Urinary bladder (tissue), 4 donors: Measurements from ENCODE around the gene ALK. TPM values are rescaled to one million over a fixed set of nuclear protein-coding genes. Genes with fewer than 3 reads are reported as not detected.

Experiments used
- DNase-seq: peaks from one replicate; pipeline ENCODE4 v3.0.0-alpha.2; 2015; ENCODE audit errors: extremely low spot score
- H3K27ac ChIP-seq: one replicate; pipeline ENCODE4 v1.5.1; 2013; ENCODE audit warnings: low read depth, mild to moderate bottlenecking, moderate library complexity
- H3K36me3 ChIP-seq: one replicate; pipeline ENCODE4 v1.6.1; 2013; ENCODE audit warnings: mild to moderate bottlenecking, moderate library complexity; ENCODE audit not compliant: insufficient read depth
- H3K4me1 ChIP-seq: one replicate; pipeline ENCODE4 v1.6.1; 2013; ENCODE audit warnings: mild to moderate bottlenecking, moderate library complexity; ENCODE audit not compliant: insufficient read depth
- H3K4me3 ChIP-seq: one replicate; pipeline ENCODE4 v1.5.1; 2013; ENCODE audit warnings: low read depth, low read length
- WGBS: extraction: QIAGEN DNeasy Blood & Tissue Kit; methylation state at CpG from one replicate; pipeline ENCODE4 v1.1.7; 2013; 5-methylcytosine and 5-hydroxymethylcytosine counted together
- polyA plus RNA-seq: library from polyadenylated mRNA; stranded (reverse); fragments of 200-250 nt; gene quantifications from one replicate; pipeline ENCODE4 v1.2.3, GENCODE V29; 2013
- total RNA-seq: library from RNA; depleted of rRNA; stranded (reverse); fragments of >200 nt; gene quantifications from one replicate; pipeline ENCODE4 v1.2.3, GENCODE V29; 2014
- donor health status: healthy with polysubstance abuse.
- donor health status: healthy.

The ALK gene
- total and polyA plus RNA-seq, 2 donors = 0.29 to 1.0 TPM

DNA sequence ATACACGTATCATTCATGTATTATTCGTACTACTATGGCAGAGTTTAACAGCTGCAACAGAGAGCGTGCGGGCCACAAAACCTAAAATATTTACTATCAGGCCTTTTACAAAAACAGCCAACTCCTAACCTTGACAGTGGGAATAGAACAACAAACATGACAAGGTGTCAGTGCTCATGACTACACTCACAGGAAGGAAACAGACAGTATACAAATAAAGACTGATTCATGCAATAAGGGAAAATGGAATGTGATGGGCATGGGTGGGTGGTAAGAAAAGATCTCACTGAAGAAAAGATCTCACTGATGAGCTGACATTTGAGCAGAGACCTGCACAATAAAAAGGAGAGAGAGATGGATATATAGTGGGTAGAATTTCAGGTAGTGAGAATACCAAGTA lies 347.8 kb downstream of the ALK start:
- no peak for DNase-seq
- H3K27ac ChIP-seq = no peak overlapping the region
- no peaks in the 10 kb centered on the region for H3K36me3 ChIP-seq
- WGBS = 91% methylated on average over 4 of the region's 4 CpGs
- no peaks in the 10 kb centered on the region for H3K4me1 ChIP-seq
- H3K4me3 ChIP-seq = no peak overlapping the region

DNA sequence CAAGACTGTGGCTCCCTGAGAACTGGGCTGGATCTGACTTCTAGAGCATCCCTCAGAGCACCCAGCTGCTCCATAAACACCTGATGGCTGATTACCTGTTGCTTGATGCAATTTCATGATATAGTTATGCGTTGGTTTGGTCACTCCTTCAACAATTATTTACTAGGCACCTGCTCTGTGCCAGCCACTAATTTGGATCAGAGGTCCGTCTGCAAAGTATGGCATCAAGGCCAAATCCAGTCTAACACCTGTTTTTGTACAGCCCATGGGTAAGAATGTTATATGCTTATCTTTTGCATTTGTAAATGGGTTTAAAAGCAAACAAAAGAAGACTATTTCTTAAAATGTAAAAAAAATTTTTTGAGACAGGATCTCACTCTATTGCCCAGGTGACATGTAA lies 348.2 kb downstream of the ALK start:
- WGBS = 91% methylated on average over 2 of the region's 2 CpGs
- H3K4me3 ChIP-seq = no peak overlapping the region
- no peaks in the 10 kb centered on the region for H3K36me3 ChIP-seq
- no peak overlapping the region for H3K27ac ChIP-seq
- no peaks in the 10 kb centered on the region for H3K4me1 ChIP-seq
- DNase-seq = no peak

DNA sequence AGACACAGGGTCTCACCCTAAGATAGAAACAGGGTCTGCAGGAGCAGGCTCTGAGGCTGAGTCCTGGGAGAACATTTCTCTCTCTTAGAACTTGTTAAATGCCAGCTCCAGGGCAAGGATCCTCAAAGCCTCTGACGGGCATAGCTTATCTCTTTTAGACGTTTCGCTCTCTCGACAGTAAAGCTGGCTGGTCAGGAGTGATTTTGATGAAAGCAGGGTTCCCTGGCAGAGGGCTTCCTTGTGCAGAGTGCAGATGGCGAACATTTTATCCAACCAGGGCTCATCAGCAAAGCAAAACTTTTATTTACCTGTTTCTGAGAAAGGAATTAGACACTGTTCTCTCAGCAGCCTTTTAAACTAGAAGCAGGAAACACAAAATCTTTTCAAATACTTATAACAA lies 350.8 kb downstream of the ALK start:
- 44% methylated on average over 5 of the region's 5 CpGs for WGBS
- Histone ChIP-seq H3K36me3 (no peaks in the 10 kb centered on the region), H3K4me1 (no peaks in the 10 kb centered on the region), H3K4me3 (no peak overlapping the region), H3K27ac (no peak overlapping the region)
- no peak for DNase-seq

DNA sequence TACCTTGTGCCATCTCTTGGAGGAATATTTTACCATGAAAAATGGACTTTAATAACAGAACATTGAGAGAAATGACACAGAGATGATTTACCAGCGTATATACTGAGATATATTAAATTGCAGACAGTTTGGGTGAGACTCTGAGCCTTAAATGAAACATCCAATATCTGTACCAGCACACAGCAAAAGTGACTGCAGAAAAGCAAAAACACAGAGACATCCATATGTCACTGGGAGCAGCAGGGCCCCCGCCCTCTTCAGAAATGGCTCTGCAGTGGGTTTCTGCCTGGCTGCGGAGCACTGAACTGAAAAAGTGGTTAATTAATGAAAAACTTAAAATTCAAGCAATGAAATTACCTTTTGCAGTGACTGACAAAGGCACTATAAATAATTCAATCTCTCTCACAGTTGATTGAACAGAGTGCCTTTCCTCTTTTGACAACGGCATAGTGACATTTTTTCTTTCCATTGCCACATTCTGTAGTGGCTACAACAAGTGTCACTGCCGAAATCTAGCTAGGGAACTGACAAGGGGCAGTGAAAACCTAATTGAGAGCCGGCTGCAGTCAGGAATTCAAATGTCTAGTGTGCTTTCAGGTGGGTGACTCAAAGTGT lies 353.4 kb downstream of the ALK start:
- H3K27ac ChIP-seq = no peak overlapping the region
- H3K4me1 ChIP-seq = no peaks in the 10 kb centered on the region
- no peak overlapping the region for H3K4me3 ChIP-seq
- 90% methylated on average over 6 of the region's 6 CpGs for WGBS
- H3K36me3 ChIP-seq = no peaks in the 10 kb centered on the region
- no peak for DNase-seq

DNA sequence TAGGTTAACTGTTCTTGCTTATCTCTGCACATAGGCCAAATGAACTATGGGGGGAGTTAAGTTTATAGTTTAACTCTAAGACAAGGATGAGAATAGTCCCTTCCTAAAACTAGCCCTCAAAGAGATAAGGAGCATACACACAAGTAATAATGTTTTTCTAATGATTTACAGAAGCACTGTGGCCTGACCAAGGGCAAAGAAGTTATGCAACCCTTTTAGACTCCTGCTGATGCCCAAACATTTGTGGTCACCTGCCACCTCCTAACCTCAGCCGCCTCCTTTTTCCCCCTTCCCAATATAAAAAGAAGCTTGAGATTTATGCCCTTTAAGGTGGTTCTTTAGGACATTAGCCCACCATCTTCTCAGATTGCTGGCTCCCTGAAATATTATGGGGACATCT lies 357.7 kb downstream of the ALK start:
- no peaks in the 10 kb centered on the region for H3K36me3 ChIP-seq
- no peak for DNase-seq
- WGBS = 96% methylated on average over 1 of the region's 1 CpG
- no peak overlapping the region for H3K27ac ChIP-seq
- H3K4me3 ChIP-seq = no peak overlapping the region
- no peaks in the 10 kb centered on the region for H3K4me1 ChIP-seq

DNA sequence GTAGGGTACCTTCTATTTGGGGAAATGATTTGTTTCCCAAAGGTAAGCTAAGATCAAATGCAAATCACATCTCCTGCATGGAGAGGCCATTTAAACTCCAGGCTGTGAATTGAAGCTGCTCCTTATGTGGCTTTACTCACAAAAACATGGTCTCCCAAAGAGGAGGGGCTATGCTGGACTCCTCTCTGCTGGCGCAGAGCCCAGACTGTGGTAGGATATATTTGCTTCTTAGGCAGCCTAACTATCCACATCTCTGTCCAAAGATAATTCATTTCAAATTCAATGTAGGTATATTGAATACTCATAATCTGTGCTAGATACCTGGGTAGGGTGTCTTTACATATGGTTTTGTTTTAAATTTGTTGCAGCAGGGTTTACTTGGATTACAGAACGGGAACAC lies 358.5 kb downstream of the ALK start:
- WGBS = 80% methylated on average over 2 of the region's 2 CpGs
- H3K36me3 ChIP-seq = no peaks in the 10 kb centered on the region
- DNase-seq = no peak
- no peak overlapping the region for H3K4me3 ChIP-seq
- no peak overlapping the region for H3K27ac ChIP-seq
- no peaks in the 10 kb centered on the region for H3K4me1 ChIP-seq

DNA sequence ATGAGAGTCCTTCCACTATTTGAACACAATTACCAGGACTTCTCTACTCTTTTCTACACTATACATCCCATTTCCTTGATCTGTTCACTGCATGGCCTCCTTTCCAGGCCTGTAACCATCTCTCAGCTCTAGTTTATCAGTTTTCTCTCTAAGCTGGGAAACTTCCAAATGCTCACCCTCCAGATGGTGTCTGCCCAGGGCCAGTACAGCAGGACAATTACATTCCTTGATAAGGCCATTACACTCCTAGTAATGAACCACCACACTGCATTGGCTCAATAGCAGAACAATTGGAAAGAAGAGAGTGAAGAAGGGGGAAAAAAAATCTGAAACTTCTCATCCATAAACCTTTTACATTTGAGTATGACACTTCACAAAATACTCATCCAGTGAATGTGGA lies 359.1 kb downstream of the ALK start:
- Histone ChIP-seq H3K4me1 (no peaks in the 10 kb centered on the region), H3K4me3 (no peak overlapping the region), H3K27ac (no peak overlapping the region), H3K36me3 (no peaks in the 10 kb centered on the region)
- DNase-seq = no peak

DNA sequence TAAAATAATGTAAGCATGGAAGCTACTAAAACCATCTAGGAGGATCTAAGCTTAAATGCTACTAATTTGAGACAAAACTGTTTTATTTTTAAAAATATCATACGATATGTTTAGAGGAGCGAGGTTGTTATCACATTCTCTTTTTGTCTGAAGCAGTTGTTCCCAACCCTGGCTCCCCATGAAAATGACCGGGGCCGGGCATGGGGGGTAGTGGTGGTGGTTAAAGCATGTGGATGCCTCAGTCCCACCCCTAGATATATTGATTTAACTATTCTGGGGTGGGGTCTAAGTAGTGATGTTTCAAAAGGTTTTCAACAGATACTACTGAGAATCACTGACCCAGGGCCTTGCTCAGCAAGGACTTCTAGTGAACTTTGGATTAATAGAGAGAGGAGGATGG lies 359.8 kb downstream of the ALK start:
- Histone ChIP-seq H3K4me1 (no peaks in the 10 kb centered on the region), H3K27ac (no peak overlapping the region), H3K36me3 (no peaks in the 10 kb centered on the region), H3K4me3 (no peak overlapping the region)
- 95% methylated on average over 4 of the region's 4 CpGs for WGBS
- DNase-seq = no peak

DNA sequence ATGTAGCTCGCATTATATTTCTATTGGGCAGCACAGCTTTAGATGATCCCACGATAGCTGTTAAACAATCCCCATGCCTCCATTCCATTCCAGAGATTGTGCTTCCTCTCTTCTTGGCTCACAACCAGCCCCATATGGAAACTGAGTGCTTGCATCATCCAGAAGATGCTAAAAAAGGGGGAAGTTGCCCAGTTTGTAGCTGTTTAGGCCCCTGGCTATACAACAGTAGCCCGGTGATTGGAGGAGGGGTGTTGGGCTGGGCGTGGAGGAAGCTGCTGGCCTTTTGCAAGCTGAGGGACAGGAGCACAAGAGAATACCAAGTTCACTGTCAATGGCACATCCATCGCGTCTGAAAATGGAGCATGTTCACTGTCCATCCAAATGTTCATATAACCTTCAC lies 360.2 kb downstream of the ALK start:
- no peak for DNase-seq
- no peak overlapping the region for H3K27ac ChIP-seq
- 83% methylated on average over 6 of the region's 6 CpGs for WGBS
- H3K36me3 ChIP-seq = no peaks in the 10 kb centered on the region
- H3K4me3 ChIP-seq = no peak overlapping the region
- no peaks in the 10 kb centered on the region for H3K4me1 ChIP-seq

DNA sequence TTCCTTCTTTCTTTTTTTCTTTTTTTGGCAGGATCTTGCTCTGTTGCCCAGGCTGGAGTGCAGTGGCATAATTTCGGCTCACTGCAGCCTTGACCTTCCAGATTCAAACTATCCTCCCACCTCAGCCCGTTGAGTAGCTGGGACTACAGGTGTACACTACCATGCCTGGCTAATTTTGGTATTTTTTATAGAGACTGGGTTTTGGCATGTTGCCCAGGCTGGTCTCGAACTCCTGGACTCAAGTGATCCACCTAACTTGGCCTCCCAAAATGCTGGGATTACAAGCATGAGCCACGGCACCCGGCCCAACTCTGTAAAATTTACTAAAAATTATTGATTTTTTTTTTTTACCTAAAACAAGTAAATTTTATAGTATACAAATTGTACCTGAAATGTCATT lies 360.8 kb downstream of the ALK start:
- no peaks in the 10 kb centered on the region for H3K36me3 ChIP-seq
- DNase-seq = no peak
- no peak overlapping the region for H3K27ac ChIP-seq
- no peaks in the 10 kb centered on the region for H3K4me1 ChIP-seq
- WGBS = 90% methylated on average over 5 of the region's 5 CpGs
- no peak overlapping the region for H3K4me3 ChIP-seq

DNA sequence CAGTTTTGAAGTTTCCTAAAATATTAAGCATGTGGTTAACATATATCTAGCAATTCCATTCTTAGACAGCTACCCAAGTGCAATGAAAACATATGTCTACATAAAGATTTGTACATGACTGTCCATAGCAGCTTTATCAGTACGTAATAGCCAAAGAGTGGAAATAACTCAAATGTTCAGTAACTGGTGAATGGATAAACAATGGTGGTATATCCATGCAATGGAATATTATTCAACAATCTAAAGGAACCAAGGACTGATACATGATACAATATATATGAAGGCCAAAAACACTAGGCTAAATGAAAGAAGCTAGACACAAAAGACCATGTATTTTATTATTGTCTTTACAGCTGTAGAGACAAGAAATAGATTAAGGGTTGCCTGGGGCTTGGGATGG lies 361.4 kb downstream of the ALK start:
- 92% methylated on average over 1 of the region's 1 CpG for WGBS
- Histone ChIP-seq H3K4me3 (no peak overlapping the region), H3K27ac (no peak overlapping the region), H3K4me1 (no peaks in the 10 kb centered on the region), H3K36me3 (no peaks in the 10 kb centered on the region)
- no peak for DNase-seq

DNA sequence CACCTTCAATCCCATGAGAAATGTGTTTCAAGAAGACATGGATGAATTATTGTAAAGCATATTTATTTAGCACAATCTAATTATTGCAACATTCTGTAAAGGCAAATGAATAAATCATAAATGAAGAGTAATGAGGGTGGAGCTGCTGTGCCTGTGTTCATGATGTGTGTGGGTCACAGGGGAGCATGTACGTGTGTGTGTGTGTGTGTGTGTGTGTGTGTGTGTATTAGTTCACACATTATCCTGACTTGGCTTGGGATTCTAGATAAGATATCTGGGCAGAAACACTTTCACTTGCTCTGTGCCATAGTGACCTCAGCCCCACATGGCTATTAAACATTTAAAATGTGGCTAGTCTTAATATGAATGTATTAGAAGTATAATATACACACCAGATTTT lies 361.8 kb downstream of the ALK start:
- WGBS = 79% methylated on average over 1 of the region's 1 CpG
- Histone ChIP-seq H3K4me1 (no peaks in the 10 kb centered on the region), H3K27ac (no peak overlapping the region), H3K36me3 (no peaks in the 10 kb centered on the region), H3K4me3 (no peak overlapping the region)
- DNase-seq = no peak

DNA sequence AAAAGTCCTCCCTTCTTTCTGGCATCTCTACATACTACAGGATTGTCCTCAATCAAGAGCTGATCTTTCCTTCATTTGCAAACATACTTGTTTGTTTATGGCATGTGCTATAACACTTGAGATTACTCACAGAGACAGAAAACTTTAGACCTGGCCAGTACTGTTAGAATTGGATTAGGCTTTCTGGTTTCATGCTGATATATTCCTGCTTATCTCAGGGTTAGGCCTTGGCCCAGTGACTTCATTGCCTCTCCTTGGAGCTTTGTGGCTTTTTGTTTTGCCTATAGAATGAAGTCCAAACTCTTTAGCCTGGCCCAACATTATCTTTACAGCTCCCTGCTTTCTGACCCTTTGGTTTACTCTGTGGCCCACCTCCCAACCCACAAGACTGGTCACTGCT lies 363.3 kb downstream of the ALK start:
- DNase-seq = no peak
- H3K36me3 ChIP-seq = no peaks in the 10 kb centered on the region
- H3K4me3 ChIP-seq = no peak overlapping the region
- H3K4me1 ChIP-seq = no peaks in the 10 kb centered on the region
- H3K27ac ChIP-seq = no peak overlapping the region

DNA sequence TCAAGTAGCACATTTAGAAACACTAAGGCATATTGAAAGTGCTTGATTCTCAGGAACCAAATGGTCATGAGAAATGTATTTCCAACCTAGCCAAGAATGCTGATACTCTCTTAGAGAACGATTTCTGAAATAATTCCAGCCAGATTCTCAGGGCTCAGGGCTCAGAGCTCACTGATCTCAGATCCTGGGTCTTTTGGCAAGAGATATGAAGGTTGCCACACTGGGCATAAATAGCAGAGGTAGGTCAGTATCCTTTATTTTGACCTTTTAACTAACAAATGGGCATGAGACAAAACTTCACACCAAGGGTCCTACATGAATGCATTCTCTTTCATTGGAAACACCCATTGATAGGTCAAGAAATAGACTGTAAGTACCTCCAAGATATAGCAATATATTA lies 364.1 kb downstream of the ALK start:
- WGBS = 35% methylated on average over 1 of the region's 1 CpG
- Histone ChIP-seq H3K27ac (no peak overlapping the region), H3K4me1 (no peaks in the 10 kb centered on the region), H3K36me3 (no peaks in the 10 kb centered on the region), H3K4me3 (no peak overlapping the region)
- DNase-seq = no peak

DNA sequence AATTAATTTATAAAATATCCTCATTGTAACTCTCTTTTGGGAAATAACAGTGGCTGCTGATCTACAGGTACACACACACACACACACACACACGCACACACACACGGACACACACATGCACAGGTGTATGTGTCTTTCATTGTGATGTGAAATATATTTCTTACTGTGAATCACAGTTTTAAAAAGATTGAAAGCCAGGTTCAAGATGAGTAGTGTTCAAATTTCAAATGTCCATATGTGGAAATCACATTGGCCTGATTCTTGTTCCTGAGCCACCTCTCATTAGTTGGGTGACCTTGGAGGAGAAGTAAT lies 372.4 kb downstream of the ALK start:
- no peak overlapping the region for H3K27ac ChIP-seq
- no peak for DNase-seq
- H3K36me3 ChIP-seq = no peaks in the 10 kb centered on the region
- WGBS = 82% methylated on average over 2 of the region's 2 CpGs
- no peaks in the 10 kb centered on the region for H3K4me1 ChIP-seq
- no peak overlapping the region for H3K4me3 ChIP-seq
